HG03064 (cell line): ENCODE results near the gene ZDHHC22.
A peak's percentile ranks its signal among the peaks of the same experiment; 100 is the strongest.

Experiments used
- ATAC-seq: cut with Tn5 transposase; IDR thresholded peaks from one replicate; pipeline ENCODE4 v1.9.1; 2021; ENCODE audit warnings: low read depth; ENCODE audit not compliant: unreplicated experiment

Gene ZDHHC22

DNA sequence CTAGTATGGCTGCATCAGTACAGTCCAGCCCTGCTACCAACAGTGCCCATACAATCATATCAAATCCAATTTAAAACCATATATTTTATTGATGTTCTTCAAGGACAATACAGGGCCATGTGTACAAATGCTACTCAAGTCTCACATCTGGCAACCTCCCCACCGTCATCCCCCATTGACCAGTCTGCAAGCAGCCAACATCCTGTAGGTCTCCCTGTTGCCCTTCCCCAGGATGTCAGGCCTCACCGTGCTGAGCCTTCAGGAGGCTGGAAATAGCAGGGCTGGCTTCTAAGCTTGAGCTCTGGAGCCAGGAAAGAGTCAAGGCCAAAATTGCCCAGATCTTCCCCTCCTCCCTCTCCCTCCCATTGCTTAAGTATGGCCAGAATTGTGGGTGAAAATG, 10.4 kb downstream of the ZDHHC22 start:
- ATAC-seq: no peak

DNA sequence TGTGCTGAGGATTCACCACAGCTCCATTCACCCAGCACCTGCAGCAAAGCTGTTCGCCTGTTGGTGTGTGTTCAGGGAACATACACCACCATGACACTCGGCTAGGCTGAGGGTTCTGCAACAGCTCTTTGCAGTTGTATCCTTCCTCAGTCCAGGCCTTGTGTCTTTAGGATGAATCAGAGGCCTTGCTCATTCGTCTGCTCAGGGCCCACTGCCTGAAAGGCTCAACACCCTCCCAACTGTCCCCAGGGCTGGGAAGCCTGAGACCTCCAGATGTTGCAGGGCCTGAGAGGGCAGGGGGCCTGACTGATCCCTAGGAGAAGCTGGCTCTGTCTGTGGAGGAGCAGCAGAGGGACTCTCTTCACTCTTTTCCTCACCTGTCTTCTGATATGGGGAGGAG, 11.2 kb downstream of the ZDHHC22 start:
- no peak for ATAC-seq

DNA sequence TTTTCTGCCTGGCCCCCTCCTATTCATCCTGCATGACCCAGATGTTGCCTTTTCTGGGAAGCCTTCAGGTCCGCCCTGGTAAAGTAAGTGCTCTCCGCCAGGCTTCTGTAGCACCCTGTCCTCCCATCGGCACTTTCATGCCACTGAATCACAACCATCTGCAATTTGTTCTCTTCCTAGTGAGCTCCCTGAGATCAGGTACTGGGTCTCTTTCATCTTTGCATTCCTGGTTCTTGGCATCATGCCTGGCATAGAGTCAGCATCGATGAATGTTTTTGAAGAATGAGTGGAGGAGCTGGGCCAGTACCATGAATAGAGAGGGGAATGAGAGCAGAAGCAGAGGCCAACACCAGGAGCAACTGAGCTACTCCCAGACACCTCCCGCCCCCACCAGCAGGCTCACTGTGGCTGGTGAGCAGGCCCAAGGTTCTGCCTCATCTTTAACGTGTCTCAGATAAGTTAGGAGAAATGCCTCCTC, 13.1 kb downstream of the ZDHHC22 start:
- ATAC-seq: no peak

DNA sequence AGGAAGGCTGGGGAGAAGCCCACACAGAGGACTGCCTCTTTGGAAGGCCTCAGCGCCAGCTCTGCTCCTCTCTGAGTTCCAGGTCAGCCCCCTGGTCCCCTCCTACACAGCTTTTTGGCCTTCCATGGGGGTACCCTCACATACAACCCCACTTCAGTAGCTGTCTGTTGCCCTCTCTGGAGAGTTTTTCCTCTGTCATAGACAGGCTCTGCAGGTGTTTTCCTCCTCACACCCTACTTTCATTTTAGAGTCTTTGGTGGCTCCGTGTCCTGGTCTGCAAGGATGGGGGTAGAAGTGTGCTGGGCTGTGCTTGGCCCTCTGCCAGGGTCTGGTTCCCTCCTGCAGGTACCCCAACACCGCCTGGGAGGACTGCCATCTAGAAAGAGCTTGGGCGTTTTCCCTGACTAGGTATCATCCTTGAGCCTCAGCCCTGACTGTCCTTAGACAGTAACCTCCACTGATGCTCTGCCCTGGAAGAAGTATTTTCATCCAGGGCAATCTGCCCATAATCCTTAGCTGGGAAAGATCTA, 15.1 kb downstream of the ZDHHC22 start:
- ATAC-seq: no peak

DNA sequence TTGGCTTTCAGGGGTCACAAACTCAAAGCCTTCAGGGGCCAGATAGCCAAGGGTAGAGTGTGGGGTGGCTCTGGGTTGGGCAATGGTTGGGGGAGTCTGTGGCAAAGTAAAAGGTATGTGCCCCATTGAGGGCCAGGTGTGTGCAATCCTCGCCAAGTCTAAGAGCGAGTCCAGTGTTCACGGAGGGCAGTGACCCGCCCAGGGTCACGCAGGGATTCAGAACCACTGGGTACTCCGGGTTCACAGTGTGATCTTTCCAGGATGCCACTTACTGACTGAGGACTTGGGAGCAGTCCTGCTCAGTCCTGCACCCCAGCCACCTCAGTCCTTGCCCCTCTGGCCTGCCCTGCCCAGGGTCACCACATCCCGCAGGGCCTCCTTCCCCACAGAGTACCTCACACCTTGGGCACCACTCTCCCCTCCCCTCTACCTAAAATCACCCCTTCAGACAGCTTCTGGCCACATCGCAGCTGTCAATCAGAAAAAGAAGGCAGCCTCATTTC, 15.7 kb downstream of the ZDHHC22 start:
- ATAC-seq: no peak

DNA sequence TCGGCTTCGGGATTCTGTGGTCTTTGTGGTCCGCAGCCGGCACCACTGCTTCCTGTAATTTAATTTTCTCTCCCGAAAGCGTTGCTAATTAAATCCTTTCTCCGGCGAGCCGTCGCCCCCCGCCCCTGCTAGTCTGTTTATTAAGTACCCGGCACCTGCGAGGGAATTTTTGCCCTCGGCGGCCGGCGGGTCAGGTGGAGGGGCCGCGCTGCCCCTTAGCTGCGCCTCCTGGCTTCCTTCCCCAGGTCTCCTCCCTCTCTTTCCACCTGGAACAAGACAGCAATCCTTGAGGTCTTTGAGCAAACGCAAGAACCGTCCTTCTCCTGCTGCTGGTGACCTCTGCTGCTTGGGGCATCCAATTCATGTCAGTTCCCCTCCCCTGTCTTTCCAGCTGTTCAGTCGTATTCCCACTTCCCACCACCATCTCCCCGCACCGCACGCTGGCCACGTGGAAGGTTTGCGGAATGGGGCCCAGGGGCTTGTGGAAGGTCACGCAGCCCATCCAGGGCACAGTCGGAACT, 16.2 kb downstream of the ZDHHC22 start:
- ATAC-seq: no peak

DNA sequence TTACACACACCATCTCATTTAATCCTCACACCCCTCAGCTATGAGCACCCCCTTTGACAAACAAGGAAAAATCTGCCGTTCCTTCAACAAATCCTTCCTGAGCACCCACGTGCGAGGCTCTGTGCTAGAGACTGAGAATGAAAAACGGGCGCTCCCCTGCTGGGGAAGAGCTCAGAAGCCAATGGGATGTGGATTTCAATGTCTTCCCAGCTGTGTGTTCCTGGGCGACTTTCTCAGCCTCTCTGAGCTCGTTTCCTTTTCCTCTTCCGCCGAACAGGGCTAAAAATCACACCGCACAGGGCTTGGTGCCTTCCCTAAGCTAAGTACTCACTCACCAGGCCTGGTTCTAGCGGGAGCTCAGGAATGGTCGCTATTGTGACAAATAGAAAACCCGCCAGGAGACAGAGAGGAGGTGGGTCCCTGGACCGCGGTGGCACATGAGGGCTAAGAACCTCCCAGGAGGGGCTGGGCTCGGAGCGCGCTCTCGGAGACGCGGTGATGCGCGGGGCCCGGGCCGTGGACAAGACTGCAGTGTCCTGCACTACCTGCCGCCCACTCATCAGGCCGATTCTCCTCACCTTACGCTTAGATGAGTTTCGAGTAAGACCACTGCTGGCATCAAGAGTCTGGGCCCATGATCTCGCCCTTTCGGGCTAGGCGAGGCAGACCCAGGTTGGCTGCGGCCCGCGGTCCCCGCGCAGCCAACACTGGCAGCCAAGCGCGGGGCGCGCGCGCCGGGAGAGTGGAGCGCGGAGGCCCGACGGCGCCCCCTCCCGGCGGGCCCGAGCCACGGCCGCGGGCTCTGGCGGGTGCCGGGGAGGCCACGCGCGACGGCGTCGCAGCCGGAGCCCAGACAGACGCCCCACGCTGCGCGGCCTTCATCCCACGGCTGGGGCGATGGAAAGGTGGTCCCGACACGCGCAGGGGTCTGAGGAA, 17.0 kb downstream of the ZDHHC22 start:
- no peak for ATAC-seq

DNA sequence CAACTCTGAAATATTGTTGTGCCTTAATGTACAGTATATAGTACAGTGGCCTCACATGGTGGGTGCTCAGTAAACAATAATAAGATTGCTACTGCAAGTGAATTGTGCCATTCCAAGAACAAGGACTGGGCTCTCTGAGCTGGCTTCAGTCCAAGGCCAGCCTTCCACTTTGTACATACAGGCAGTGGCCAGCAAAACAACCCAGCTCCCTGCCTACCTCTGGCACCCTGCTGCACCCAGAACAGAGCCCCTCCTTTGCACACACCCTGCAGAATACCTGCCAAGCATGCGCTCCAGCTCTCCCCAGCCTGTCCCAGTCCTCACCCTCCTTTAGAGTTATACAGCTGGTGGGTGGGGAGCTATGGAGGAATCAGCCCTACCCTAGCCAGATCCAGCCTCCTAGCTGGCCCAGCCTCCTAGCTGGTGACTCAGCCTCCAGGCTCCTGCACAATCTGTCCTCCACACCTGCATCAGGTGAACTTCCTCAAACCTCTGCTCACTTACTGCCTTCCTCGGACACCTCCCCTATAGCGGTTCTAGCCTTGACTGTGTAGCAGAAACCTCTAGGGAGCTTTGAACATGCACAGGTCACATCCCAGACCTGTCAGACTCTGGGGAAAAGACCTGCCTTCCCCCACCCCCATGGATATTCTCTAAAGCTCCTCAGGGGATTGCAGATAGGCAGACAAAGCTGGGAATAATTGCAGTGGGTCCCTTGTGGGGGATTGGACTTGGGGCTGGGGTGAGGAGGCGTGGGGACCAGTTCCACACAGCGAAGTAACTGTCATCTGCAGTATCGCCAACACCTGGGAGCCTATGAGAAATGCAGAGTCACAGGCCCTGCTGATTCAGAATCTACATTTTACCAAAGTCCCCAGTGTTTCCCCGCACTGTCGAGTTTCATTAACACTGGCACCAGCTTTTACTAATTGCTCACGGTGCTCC, 17.9 kb downstream of the ZDHHC22 start:
- no peak for ATAC-seq

DNA sequence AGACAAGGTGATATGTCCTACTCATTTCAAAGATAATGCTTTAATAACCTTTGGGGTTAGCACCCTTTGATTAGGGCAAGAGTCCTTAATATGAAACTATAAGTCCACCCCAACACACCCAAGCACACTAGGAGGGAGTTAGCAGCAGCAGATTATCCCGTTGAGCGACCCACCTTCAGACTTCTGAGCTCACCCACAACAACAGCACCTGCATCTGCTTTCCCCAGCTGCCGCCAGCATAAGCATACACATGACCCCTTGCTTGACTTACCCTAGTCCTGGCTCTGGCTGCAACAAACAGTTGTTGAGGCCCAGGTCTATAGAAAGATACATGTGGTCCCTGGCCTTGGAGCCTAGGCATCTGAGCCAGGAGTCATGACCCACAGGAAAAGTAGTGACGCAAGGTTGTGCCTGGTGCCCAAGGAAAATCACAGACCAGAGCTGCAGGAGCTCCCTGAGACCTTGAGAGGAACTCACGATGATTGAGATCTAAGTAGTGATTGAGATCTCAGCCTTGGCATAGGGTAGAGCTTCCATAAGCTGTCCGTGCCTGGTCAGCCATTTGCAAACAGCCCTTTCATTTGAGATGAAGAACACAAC, 19.0 kb downstream of the ZDHHC22 start:
- ATAC-seq: no peak

DNA sequence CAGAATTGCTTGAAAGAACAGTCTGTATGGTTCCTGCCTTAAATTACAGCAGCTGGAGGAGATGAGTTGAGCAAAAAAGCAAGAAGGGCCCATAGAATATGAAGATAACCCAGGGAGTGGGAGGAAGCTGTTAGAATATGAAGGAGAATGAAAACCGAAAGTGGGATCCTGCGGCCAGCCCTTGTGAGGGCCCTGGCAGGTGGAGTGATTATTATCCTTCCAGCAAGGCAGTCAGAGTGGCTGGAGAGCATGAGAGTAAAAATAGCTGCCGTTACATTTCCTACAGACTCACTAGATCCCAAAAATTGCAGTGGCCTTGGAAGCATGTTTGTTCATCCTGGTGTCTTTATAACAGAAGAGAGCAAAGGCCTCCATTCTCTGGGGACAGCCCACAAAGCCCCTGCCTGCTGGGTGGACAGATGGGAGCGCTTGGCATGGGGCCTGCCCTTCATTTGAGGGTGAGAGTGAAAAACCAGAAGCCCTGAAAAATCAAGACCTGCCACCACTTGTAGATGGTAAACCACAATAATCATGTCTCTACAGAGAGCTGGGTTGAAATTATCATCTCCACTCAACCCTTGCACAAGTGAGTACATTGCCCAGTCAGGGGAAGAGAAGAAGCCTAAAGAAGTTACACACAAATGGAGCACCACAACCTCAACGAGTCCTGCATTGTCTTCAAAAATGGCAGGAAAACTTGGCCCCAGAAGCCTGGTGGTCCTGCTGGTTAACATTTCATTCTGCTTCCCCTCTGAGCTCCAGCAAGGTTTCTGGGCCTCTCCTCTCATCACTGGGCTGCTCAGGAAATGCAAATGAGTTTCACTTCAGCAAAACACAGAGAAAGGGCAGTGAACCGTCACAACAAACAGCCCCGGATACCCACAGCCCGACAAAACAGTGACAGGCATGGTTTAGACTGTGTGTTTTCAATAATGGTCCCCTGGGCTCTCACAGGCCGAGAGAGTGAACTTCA, 20.5 kb downstream of the ZDHHC22 start:
- peak; percentile 83 for ATAC-seq

DNA sequence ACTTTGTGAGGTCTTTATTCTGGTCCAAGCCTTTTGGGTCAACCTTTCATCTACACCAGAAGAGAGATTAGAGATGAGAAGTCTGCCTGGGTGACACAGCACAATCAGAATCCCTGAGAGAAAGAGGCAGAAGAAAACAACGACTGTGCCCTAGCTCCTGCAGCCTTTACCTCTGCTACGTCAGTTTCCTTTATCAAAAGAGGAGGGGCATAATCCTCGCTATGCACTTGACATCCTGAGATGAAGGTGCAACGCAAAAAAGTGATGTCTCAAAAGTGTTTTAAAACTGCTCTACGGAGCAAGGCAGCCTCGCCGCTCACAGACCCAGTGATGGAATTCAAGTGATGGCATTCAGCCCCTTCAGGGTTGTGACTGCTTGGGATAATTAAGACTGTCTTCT, 21.7 kb downstream of the ZDHHC22 start:
- ATAC-seq: no peak

DNA sequence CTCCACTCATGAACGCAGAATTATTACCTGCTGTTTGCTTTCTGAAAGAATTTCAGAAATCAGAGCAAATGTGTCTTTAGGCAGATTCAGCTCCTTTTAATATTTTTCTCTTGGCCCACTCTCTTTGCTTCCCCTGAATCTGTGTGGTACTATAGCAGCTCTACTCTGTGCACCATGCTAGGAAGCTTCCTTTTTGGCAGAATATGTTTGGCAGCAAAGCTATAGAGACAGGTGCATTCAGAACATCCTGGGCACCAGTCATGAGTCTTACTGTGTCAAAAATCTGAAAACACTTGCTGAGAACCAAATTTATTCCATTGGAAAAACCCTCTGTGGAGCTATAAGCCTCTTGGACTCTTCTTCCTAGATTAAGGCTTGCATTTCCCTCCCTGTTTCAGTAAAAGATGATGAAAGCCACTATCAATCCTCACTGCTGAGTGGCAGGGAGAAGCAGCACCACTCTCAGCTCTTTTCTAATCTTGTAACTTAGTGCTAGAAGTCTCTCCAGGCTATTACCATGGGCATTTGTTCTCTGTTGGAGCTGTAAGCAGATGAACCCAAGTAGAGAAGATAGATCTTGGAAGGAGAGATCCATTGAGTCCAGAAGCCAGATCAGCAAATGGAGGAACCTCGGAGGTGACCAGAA, 25.3 kb downstream of the ZDHHC22 start:
- ATAC-seq: no peak

DNA sequence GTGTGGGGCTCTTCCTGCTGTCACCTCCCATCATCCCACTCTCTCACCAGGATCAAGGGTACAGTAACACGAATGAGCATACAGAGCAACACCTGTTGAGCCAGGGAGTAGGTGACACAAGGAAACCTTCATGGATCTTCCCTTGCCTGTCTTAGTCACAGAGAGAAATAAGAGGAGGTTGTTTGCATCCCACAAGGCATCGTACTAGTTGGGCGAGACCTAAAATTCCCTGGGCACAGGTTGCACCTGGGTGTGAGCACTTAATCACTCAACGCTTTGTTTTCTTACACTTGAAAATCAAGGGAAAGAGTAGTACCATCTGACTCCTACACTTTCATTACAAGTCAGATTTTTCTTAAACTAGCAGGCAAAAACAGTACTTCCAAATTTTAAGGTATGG, 27.0 kb downstream of the ZDHHC22 start:
- ATAC-seq: no peak

DNA sequence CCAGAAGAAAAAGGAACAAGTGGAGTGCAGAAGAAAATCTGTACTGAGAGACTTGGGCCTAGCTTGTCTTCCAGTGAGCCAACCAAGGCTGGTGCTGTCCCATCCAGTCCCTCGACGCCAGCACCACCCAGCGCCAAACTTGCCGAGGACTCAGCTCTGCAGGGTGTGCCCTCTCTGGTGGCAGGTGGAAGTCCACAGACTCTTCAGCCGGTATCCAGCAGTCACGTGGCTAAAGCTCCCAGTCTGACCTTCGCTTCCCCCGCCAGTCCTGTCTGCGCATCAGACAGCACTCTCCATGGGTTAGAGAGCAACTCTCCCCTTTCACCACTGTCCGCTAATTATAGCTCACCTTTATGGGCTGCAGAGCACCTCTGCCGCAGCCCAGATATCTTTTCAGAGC, 27.9 kb downstream of the ZDHHC22 start:
- no peak for ATAC-seq

DNA sequence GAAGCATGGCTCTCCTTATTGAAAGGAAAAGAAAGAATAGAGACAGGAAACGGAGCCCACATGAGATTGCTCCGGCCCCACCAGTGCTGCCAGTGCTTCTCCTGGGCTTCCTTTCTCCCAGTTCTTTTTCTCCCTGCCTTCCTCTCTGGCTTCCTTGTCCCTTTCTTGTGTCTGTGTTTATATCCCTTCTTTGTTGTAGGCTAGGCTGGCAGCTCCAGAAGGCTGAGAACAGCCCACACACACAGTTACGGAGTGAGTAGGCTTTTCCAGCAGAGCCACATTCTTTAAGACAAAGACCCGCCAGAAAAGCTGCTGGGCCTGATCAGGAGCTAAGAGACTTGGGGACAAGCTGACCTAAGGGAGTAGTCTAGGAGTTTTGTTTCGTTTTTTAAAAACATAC, 30.6 kb downstream of the ZDHHC22 start:
- ATAC-seq: no peak

DNA sequence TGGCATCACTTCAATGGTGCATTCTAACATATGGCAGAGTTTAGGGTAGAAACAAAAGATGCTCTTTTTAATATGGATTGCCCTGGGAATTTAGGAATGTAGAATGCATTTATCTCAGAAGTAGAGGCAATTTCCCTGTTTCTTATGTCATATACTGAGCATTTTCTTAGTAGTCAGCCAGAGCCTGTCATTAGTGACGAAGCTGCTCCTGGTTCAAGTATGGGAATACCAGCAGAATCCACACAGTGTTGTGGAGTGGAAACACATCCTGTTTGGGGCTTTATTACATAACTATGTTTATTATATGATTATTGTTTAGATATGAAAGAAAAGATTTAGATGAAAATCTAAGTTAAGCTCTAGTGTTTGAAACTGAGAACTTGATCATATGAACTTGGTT, 31.3 kb downstream of the ZDHHC22 start:
- ATAC-seq: no peak

DNA sequence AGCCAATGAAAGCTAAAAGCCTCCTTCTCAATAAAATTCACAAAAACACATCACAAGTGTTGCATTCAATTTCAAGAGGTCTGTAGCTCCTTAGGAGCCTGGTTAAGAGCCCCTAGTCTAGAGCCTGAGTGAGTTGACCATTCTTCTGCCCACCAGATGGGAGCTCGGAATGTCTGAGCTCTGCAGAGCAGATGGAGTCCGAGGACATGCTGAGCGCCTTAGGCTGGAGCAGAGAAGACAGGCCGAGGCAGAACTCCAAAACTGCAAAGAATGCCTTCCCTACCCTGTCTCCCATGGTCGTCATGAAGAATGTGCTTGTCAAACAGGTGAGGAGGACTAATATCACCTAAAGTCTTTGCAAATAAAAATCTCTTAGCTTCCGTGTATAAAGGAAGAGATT, 31.9 kb downstream of the ZDHHC22 start:
- no peak for ATAC-seq

DNA sequence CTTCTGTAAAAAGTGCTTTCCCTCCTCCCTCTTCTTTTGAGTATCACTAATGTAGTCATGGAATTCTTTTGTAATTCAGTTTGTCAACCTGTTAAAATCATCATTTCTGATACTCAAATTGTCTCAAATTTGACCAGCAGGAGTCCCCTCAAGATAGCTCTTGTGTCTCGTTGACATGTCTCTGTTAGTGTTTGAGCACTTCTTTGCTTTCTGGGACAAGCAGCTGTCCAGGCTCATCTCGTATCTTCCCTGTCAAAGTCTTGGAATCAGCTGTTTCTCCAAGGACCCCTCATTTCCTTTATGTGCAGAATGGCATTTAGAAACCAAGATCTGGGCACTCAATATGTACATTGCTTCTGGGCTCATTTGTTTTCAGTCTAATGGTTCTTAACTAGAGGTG, 32.8 kb downstream of the ZDHHC22 start:
- no peak for ATAC-seq

DNA sequence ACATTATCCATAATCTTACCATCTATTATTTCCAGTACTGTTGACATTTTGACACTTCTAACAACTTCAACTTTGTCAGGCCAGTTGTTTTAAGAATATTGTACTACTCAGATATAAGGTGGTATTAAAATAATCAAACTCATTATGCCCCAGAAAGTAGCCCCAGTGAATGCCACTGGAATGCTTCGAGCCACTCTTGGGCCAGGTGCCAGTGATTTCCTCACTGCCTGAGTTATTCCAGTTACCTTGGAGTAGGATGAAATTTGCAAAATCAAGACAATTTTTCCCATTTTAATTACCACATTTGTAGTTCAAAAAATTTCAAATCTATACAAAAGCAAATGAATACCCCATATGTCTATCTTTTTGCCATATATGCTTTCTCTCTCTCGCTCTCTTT, 34.4 kb downstream of the ZDHHC22 start:
- ATAC-seq: no peak
